IMR-90 (cell line): ENCODE data around the gene ZNF358. TPM values are rescaled to one million over a fixed set of nuclear protein-coding genes. Genes with fewer than 3 reads are reported as not detected.
A peak's percentile ranks its signal among the peaks of the same experiment; 100 is the strongest.

Experiments used
- ATAC-seq: fragments of 200-7000 bp; cut with Tn5 transposase; 2 replicates; pipeline ENCODE4 v1.9.1; 2020; ENCODE audit warnings: low read depth, mild to moderate bottlenecking, moderate library complexity
- BruUV-seq: library from RNA; stranded (reverse); fragments of 400-500 nt; replicated peaks from 2 replicates; lab custom pipeline; 2021; lab: Mats Ljungman, UMichigan
- CTCF ChIA-PET: fragments of 300-600 bp; formaldehyde crosslinking; extraction: SDS; loops from one replicate; lab custom pipeline; 2021; ENCODE audit warnings: antibody characterized with exemption; lab: Yijun Ruan, JAX
- POLR2A ChIA-PET: fragments of 300-600 bp; sonication (Branson Sonifier 250); formaldehyde crosslinking; loops from one replicate; lab custom pipeline; 2022; ENCODE audit warnings: antibody characterized with exemption; ENCODE audit not compliant: unreplicated experiment; lab: Charles Lee
- DNase-seq: peaks from one replicate; pipeline ENCODE4 v3.0.0; 2013
- H2AFZ ChIP-seq: replicated peaks from 2 replicates; pipeline ENCODE3; 2013; ENCODE audit warnings: low read length, mild to moderate bottlenecking; ENCODE audit not compliant: poor library complexity
- H2AK5ac ChIP-seq: 2 replicates; pipeline ENCODE4 v1.6.1; 2013; ENCODE audit warnings: low read depth, low read length, inconsistent platforms
- H2AK9ac ChIP-seq: replicated peaks from 2 replicates; pipeline ENCODE3; 2013; ENCODE audit warnings: mild to moderate bottlenecking, low read depth, low read length, moderate library complexity; ENCODE audit not compliant: poor library complexity
- H2BK120ac ChIP-seq: 2 replicates; pipeline ENCODE4 v1.6.1; 2013; ENCODE audit warnings: low read depth, low read length, inconsistent platforms
- H2BK15ac ChIP-seq: 3 replicates; pipeline ENCODE4 v1.6.1; 2013; ENCODE audit warnings: low read depth, low read length, inconsistent platforms
- H2BK20ac ChIP-seq: 2 replicates; pipeline ENCODE4 v1.6.1; 2013; ENCODE audit warnings: low read depth, mild to moderate bottlenecking, inconsistent platforms, low read length, moderate library complexity
- H2BK5ac ChIP-seq: 2 replicates; pipeline ENCODE4 v1.6.1; 2013; ENCODE audit warnings: mild to moderate bottlenecking, low read depth, low read length, inconsistent platforms; ENCODE audit not compliant: poor library complexity, severe bottlenecking
- H3K14ac ChIP-seq: replicated peaks from 2 replicates; pipeline ENCODE4 v1.6.1; 2013; ENCODE audit warnings: low read depth, low read length, inconsistent platforms
- H3K18ac ChIP-seq: 2 replicates; pipeline ENCODE4 v1.6.1; 2013; ENCODE audit warnings: low read depth, low read length, control low read depth
- H3K23ac ChIP-seq: 2 replicates; pipeline ENCODE4 v1.6.1; 2013; ENCODE audit warnings: low read depth, low read length, inconsistent platforms
- H3K27ac ChIP-seq: 2 replicates; pipeline ENCODE4 v1.5.1; 2013; ENCODE audit warnings: mild to moderate bottlenecking, control low read depth, low read length; ENCODE audit not compliant: insufficient read depth
- H3K27me3 ChIP-seq: 2 replicates; pipeline ENCODE4 v1.6.1; 2013; ENCODE audit warnings: low read length; ENCODE audit not compliant: control insufficient read depth, insufficient read depth
- H3K36me3 ChIP-seq: 2 replicates; pipeline ENCODE4 v1.6.1; 2013; ENCODE audit warnings: low read length, mixed read lengths; ENCODE audit not compliant: control insufficient read depth, insufficient read depth
- H3K4ac ChIP-seq: 2 replicates; pipeline ENCODE4 v1.6.1; 2013; ENCODE audit warnings: low read depth, low read length, inconsistent platforms
- H3K4me1 ChIP-seq: 2 replicates; pipeline ENCODE4 v1.6.1; 2013; ENCODE audit warnings: low read length, mixed read lengths; ENCODE audit not compliant: control insufficient read depth, insufficient read depth
- H3K4me2 ChIP-seq: 2 replicates; pipeline ENCODE4 v1.6.1; 2013; ENCODE audit warnings: low read depth, mild to moderate bottlenecking, control low read depth, low read length, moderate library complexity
- H3K4me3 ChIP-seq: 2 replicates; pipeline ENCODE4 v1.5.1; 2013; ENCODE audit warnings: low read depth, mild to moderate bottlenecking, control low read depth, low read length, moderate library complexity; ENCODE audit not compliant: insufficient read depth
- H3K56ac ChIP-seq: 2 replicates; pipeline ENCODE4 v1.6.1; 2013; ENCODE audit warnings: low read length, inconsistent platforms; ENCODE audit not compliant: insufficient read depth; ENCODE audit errors: extremely low read depth
- H3K79me1 ChIP-seq, 2 experiments: 2 replicates each; pipeline ENCODE4 v1.6.1; 2013; ENCODE audit warnings: low read length in 2 of 2, inconsistent platforms in 1 of 2, low read depth in 1 of 2
- H3K9ac ChIP-seq: 2 replicates; pipeline ENCODE4 v1.6.1; 2013; ENCODE audit warnings: low read depth, low read length, control low read depth
- H3K9me1 ChIP-seq: 2 replicates; pipeline ENCODE4 v1.6.1; 2013; ENCODE audit warnings: low read length, inconsistent platforms; ENCODE audit not compliant: insufficient read depth
- H3K9me3 ChIP-seq: 2 replicates; pipeline ENCODE4 v1.6.1; 2013; ENCODE audit warnings: low read length; ENCODE audit not compliant: control insufficient read depth, insufficient read depth
- H4K20me1 ChIP-seq: 2 replicates; pipeline ENCODE4 v1.6.1; 2013; ENCODE audit warnings: low read length, inconsistent platforms; ENCODE audit not compliant: insufficient read depth
- H4K5ac ChIP-seq: 2 replicates; pipeline ENCODE4 v1.6.1; 2013; ENCODE audit warnings: mild to moderate bottlenecking, low read depth, low read length, control low read depth
- H4K8ac ChIP-seq, 2 experiments: 2 replicates each; pipeline ENCODE4 v1.6.1; 2013; ENCODE audit warnings: low read depth in 2 of 2, low read length in 2 of 2, control low read depth in 1 of 2, inconsistent platforms in 1 of 2
- H4K91ac ChIP-seq: 2 replicates; pipeline ENCODE4 v1.6.1; 2013; ENCODE audit warnings: low read depth, low read length, inconsistent platforms; ENCODE audit not compliant: insufficient read depth
- ELK1 ChIP-seq: fragments of 150-350 bp; IDR thresholded peaks from 2 replicates; pipeline ENCODE4 v1.6.1; 2016; ENCODE audit warnings: low read depth, mild to moderate bottlenecking, low read length, moderate library complexity, borderline replicate concordance
- MAZ ChIP-seq: IDR thresholded peaks from 2 replicates; pipeline ENCODE4 v1.6.1; 2012; ENCODE audit warnings: low read depth, mild to moderate bottlenecking, low read length, improper control_type of control experiment, moderate library complexity, borderline replicate concordance
- MXI1 ChIP-seq: IDR thresholded peaks from 2 replicates; pipeline ENCODE4 v1.6.1; 2012; ENCODE audit warnings: low read depth, mild to moderate bottlenecking, low read length, moderate library complexity, borderline replicate concordance
- WGBS, 2 experiments: methylation state at CpG; one replicate each; pipeline versions ENCODE4 v1.1.5 to v1.1.7; 2013; ENCODE audit warnings: missing lambda C conversion rate in 2 of 2; ENCODE audit not compliant: insufficient read length in 1 of 2; ENCODE audit errors: extremely low coverage in 2 of 2; 5-methylcytosine and 5-hydroxymethylcytosine counted together
- dilution Hi-C: fragments of 300-500 bp; cut with HindIII; formaldehyde crosslinking; loops from one replicate; pipeline ENCODE4 v1.14.3; 2018; ENCODE audit warnings: low sequenced_read_pairs; ENCODE audit not compliant: unreplicated experiment
- in situ Hi-C: fragments of 300-500 bp; cut with MboI; formaldehyde crosslinking; loops from 3 replicates; pipeline ENCODE4 v1.14.3; 2019; ENCODE audit warnings: low sequenced_read_pairs, inconsistent platforms, mixed read lengths
- intact Hi-C: fragments of 100-400 bp; cut with micrococcal nuclease; formaldehyde crosslinking; loops from 2 replicates; pipeline ENCODE4 v1.10.0; 2022
- polyA plus RNA-seq, 3 experiments: library from polyadenylated mRNA; depleted of rRNA; stranded (reverse); fragments of >200 nt; gene quantifications; 2 replicates each; pipeline ENCODE4 v1.2.3, GENCODE V29; 2012; ENCODE audit warnings: low replicate concordance in 1 of 3
- total RNA-seq: library from RNA; depleted of rRNA; stranded (reverse); fragments of >200 nt; gene quantifications from 2 replicates; pipeline ENCODE4 v1.2.3, GENCODE V29; 2012

ZNF358 gene
- total and polyA plus RNA-seq, 2 of the 4 experiments (the other 2 are of a cell fraction): 5.4 to 30.7 TPM

GRCh38 chr19:7533925-7534480 lies 18.1 kb downstream of the ZNF358 start:
- ChIA-PET CTCF (interaction anchor here (0.5 to 1.9 kb wide), 4 partner anchors 15 to 204 kb away, joined by 3 to 9 read pairs (median 4); no protein-coding TSS in a partner anchor), POLR2A (no interaction called here)
- peak overlapping the region; percentile 55 for H3K4me3 ChIP-seq
- peak overlapping the region; percentile 65; the same call in 1 of the 2 replicates for H2AK5ac ChIP-seq
- H3K56ac ChIP-seq: peak overlapping the region; percentile 65
- peak overlapping the region; percentile 97 for H2AK9ac ChIP-seq
- peak overlapping the region; percentile 92 for H2AFZ ChIP-seq
- no TSS peak for BruUV-seq
- H2BK15ac ChIP-seq: no peak overlapping the region; the same call in 2 of the 3 replicates
- peaks cover 7% of the 10 kb centered on the region for H3K9me1 ChIP-seq
- H2BK5ac ChIP-seq: peak overlapping the region; percentile 89
- no peak for TF ChIP-seq ELK1
- TF ChIP-seq MAZ: peak; percentile 82
- TF ChIP-seq MXI1: peak; percentile 48; the same call in 1 of the 2 replicates
- peak overlapping the region; percentile 92 for H3K14ac ChIP-seq
- peak overlapping the region; percentile 78 for H3K23ac ChIP-seq
- H3K4me2 ChIP-seq: peak overlapping the region; percentile 94
- peak overlapping the region; percentile 94 for H3K9ac ChIP-seq
- 1% methylated on average over 26 of the region's 41 CpGs; no CpG with 5 or more reads in 1 of the 2 experiments for WGBS, 2 experiments
- peak overlapping the region; percentile 95 for H3K27ac ChIP-seq
- H3K4ac ChIP-seq: peak overlapping the region; percentile 91
- peak; percentile 85 for DNase-seq
- dilution Hi-C loops: no loop called here
- no peaks in the 10 kb centered on the region for H3K27me3 ChIP-seq
- no peaks in the 10 kb centered on the region for H4K20me1 ChIP-seq
- peak overlapping the region; percentile 59 for H3K18ac ChIP-seq
- no peak overlapping the region for H2BK20ac ChIP-seq
- intact Hi-C loops: loop anchor here (1.0 to 5.0 kb wide), 2 partner anchors 137 to 180 kb away; no protein-coding TSS in a partner anchor
- peak; percentile 67 for ATAC-seq
- peak overlapping the region; percentile 89 to 97 for H4K8ac ChIP-seq
- H4K91ac ChIP-seq: peak overlapping the region; percentile 69
- peaks cover 7% of the 10 kb centered on the region; the same call in 1 of the 2 replicates for H3K36me3 ChIP-seq
- H4K5ac ChIP-seq: peak overlapping the region; percentile 91
- in situ Hi-C loops: no loop called here
- H3K9me3 ChIP-seq: no peaks in the 10 kb centered on the region
- peaks cover 10% of the 10 kb centered on the region for H3K4me1 ChIP-seq
- H3K79me1 ChIP-seq: peaks cover 8 to 16% of the 10 kb centered on the region in 2 experiments; a peak in 2 of 4 replicates
- peak overlapping the region; percentile 38 for H2BK120ac ChIP-seq
